Suprapubic skin (tissue), 4 donors: ENCODE data around the gene DAAM1. TPM values are rescaled to one million over a fixed set of nuclear protein-coding genes. Genes with fewer than 3 reads are reported as not detected.

Source experiments
- DNase-seq, 2 donors: peaks; one replicate each; pipeline ENCODE4 v3.0.0-alpha.2; 2019; ENCODE audit warnings: low spot score in 2 of 2
- H3K27ac ChIP-seq: fragments of 200-600 bp; sonication (generic); one replicate; pipeline ENCODE4 v1.5.1; 2019
- H3K27me3 ChIP-seq: fragments of 200-600 bp; sonication (generic); one replicate; pipeline ENCODE4 v1.5.1; 2019
- H3K36me3 ChIP-seq: fragments of 200-600 bp; sonication (generic); one replicate; pipeline ENCODE4 v1.5.1; 2019
- H3K4me1 ChIP-seq: fragments of 200-600 bp; sonication (generic); one replicate; pipeline ENCODE4 v1.5.1; 2019
- H3K4me3 ChIP-seq: fragments of 200-600 bp; sonication (generic); one replicate; pipeline ENCODE4 v1.5.1; 2019; ENCODE audit warnings: mild to moderate bottlenecking
- H3K9me3 ChIP-seq: fragments of 200-600 bp; sonication (generic); one replicate; pipeline ENCODE4 v1.5.1; 2019
- EP300 ChIP-seq: sonication (generic); formaldehyde crosslinking; IDR thresholded peaks from one replicate; pipeline ENCODE4 v1.6.1; 2017; ENCODE audit warnings: antibody characterized with exemption
- POLR2A ChIP-seq, 2 donors: fragments of 450-650 bp; IDR thresholded peaks; one replicate each; pipeline ENCODE4 v1.6.1; 2017; ENCODE audit warnings: antibody characterized with exemption in 2 of 2, mild to moderate bottlenecking in 2 of 2, moderate library complexity in 2 of 2
- POLR2AphosphoS5 ChIP-seq, 3 donors: sonication (generic); formaldehyde crosslinking; IDR thresholded peaks; one replicate each; pipeline ENCODE4 v1.6.1; 2017; ENCODE audit warnings: antibody characterized with exemption in 3 of 3
- WGBS: methylation state at CpG from one replicate; pipeline ENCODE4 v1.1.5; 2018; 5-methylcytosine and 5-hydroxymethylcytosine counted together
- total RNA-seq, 4 donors: library from RNA; depleted of rRNA; stranded (reverse); fragments of >200 nt; gene quantifications; one replicate each; pipeline ENCODE4 v1.1.0, GENCODE V29; 2016
- TF ChIP-seq, protein P1 (sequence below), 2 donors: fragments of 200-600 bp in 1 of 2; fragments of 450-650 bp in 1 of 2; sonication (generic) in 1 of 2; IDR thresholded peaks; one replicate each; pipeline ENCODE4 v1.5.1; 2016 to 2019; ENCODE audit warnings: antibody characterized with exemption in 2 of 2, mild to moderate bottlenecking in 1 of 2, moderate library complexity in 1 of 2

Gene DAAM1
- total RNA-seq, 4 donors from 2014 or later, result 103 to 196 (median 171) TPM

DNA sequence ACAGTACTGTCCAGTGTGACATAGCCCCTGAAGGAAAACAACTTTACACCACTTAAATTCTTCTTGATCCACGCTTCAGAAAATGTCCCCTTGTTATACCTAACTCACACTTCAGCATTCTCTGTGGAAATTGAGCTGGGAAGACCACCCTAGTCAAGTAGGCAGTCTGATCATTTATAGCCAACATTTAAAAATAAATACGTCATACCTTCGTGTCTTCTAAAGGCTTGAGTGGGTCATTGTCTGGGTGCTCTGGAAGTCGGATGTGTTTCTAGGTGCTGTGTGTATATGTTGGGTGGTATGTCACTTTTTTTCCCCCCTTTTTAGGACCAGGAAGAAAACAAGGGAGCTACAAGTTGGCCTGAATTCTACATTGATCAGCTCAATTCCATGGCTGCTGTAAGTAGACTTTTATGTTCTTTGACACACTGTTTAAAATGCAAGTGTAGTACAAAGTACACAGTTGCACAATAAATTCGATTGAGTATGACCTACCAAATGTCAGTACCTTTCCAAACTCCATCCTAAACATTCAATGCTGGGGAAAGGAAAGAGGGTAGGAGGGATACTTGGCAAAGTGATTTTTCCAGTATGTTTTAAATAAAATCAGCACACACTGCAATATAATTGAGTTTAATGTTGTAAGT lies 126.6 kb downstream of the DAAM1 start:
- H3K9me3 ChIP-seq, result no peaks in the 10 kb centered on the region
- H3K27me3 ChIP-seq, result no peaks in the 10 kb centered on the region
- WGBS, result 92% methylated on average over 5 of the region's 5 CpGs
- no peak overlapping the region for H3K27ac ChIP-seq
- DNase-seq, result no peak
- no peaks in the 10 kb centered on the region for H3K36me3 ChIP-seq
- H3K4me3 ChIP-seq, result no peak overlapping the region
- H3K4me1 ChIP-seq, result peaks cover 25% of the 10 kb centered on the region
- TF ChIP-seq POLR2AphosphoS5 (IDR thresholded peaks at IDR 0.05) (no peak), EP300 (no peak), POLR2A (IDR thresholded peaks at IDR 0.05) (no peak)
- TF ChIP-seq, protein P1, sequence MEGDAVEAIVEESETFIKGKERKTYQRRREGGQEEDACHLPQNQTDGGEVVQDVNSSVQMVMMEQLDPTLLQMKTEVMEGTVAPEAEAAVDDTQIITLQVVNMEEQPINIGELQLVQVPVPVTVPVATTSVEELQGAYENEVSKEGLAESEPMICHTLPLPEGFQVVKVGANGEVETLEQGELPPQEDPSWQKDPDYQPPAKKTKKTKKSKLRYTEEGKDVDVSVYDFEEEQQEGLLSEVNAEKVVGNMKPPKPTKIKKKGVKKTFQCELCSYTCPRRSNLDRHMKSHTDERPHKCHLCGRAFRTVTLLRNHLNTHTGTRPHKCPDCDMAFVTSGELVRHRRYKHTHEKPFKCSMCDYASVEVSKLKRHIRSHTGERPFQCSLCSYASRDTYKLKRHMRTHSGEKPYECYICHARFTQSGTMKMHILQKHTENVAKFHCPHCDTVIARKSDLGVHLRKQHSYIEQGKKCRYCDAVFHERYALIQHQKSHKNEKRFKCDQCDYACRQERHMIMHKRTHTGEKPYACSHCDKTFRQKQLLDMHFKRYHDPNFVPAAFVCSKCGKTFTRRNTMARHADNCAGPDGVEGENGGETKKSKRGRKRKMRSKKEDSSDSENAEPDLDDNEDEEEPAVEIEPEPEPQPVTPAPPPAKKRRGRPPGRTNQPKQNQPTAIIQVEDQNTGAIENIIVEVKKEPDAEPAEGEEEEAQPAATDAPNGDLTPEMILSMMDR (IDR thresholded peaks at IDR 0.05), result no peak

GRCh38 chr14:59316151-59316830 lies 127.8 kb downstream of the DAAM1 start:
- whole genome bisulfite sequencing, result 60% methylated on average over 1 of the region's 1 CpG
- DNase-seq, result no peak
- H3K4me1 ChIP-seq, result peaks cover 35% of the 10 kb centered on the region

DNA sequence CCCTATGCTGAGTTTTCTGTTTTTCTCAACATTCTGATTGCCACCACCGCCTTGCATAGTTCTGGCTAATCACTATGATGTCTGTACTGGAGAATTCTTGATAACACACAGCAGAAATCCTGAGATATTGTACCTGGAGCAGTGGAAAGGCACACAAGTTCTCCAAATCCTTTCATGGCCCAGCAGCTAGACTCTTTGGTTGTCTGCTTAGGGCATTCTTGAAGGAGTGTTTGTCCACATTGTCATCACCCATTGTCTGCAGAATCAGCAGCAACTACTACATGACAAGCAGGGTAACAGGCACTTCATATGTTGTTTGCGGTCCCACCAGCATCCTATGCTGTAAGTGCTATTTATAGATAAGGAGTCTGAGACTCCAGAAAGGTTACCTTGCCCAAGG lies 128.9 kb downstream of the DAAM1 start:
- Histone ChIP-seq H3K4me1 (peaks cover 42% of the 10 kb centered on the region), H3K9me3 (no peaks in the 10 kb centered on the region), H3K27ac (no peak overlapping the region), H3K27me3 (no peaks in the 10 kb centered on the region), H3K36me3 (no peaks in the 10 kb centered on the region), H3K4me3 (no peak overlapping the region)
- TF ChIP-seq POLR2A (IDR thresholded peaks at IDR 0.05), result no peak
- no peak for TF ChIP-seq EP300
- TF ChIP-seq, protein P1 (IDR thresholded peaks at IDR 0.05), result no peak
- TF ChIP-seq POLR2AphosphoS5 (IDR thresholded peaks at IDR 0.05), result no peak
- DNase-seq, result no peak
- WGBS, result 98% methylated on average over 2 of the region's 2 CpGs

More at GRCh38 chr14:59316151-59316830, 127.8 kb downstream of the DAAM1 start:
- H3K36me3 ChIP-seq, result no peaks in the 10 kb centered on the region
- no peaks in the 10 kb centered on the region for H3K27me3 ChIP-seq
- H3K4me3 ChIP-seq, result no peak overlapping the region
- TF ChIP-seq POLR2A (IDR thresholded peaks at IDR 0.05), result no peak
- TF ChIP-seq, protein P1 (IDR thresholded peaks at IDR 0.05), result no peak
- no peak for TF ChIP-seq EP300
- H3K9me3 ChIP-seq, result no peaks in the 10 kb centered on the region
- no peak overlapping the region for H3K27ac ChIP-seq

DNA sequence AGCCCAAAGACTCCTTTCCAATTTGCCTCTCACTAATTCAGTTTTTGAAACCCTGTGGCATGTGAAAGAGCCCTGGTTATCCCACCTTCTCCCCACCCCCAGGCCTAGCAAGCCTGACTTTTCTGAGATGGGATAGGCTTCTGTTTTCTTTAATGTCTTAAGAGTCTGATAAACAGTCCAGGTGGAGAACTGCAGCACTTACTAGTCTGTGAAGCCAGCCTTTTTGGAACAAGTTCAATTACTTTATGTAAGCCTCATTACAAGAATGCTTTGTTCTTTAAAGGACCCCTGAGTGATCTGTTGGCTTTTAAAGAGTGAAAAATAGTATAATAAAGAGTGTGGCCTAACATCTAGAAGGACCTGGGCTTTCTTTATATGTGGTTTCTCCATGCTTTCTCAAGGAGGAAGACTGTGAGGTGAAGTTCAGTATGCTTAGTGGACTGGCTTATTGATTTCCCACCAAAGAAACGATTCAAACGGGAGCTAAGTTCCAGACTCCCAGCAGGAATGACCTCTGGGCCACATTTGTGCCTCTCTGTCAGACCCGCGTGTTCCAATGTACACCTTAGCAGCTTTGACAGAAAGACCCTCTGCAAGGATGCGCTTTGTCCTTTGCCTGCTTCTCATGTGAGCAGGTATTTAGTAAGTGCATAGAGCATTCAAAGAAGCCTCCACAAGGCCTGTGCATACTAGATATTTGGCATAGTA lies 129.5 kb downstream of the DAAM1 start:
- no peak overlapping the region for H3K4me3 ChIP-seq
- H3K4me1 ChIP-seq, result peaks cover 37% of the 10 kb centered on the region
- no peaks in the 10 kb centered on the region for H3K27me3 ChIP-seq
- H3K9me3 ChIP-seq, result no peaks in the 10 kb centered on the region
- TF ChIP-seq POLR2AphosphoS5 (IDR thresholded peaks at IDR 0.05), result no peak
- no peak for TF ChIP-seq POLR2A (IDR thresholded peaks at IDR 0.05)
- TF ChIP-seq, protein P1 (IDR thresholded peaks at IDR 0.05), result no peak
- TF ChIP-seq EP300, result no peak
- peaks cover 2% of the 10 kb centered on the region for H3K36me3 ChIP-seq
- 95% methylated on average over 5 of the region's 5 CpGs for WGBS
- no peak overlapping the region for H3K27ac ChIP-seq
- no peak for DNase-seq

DNA sequence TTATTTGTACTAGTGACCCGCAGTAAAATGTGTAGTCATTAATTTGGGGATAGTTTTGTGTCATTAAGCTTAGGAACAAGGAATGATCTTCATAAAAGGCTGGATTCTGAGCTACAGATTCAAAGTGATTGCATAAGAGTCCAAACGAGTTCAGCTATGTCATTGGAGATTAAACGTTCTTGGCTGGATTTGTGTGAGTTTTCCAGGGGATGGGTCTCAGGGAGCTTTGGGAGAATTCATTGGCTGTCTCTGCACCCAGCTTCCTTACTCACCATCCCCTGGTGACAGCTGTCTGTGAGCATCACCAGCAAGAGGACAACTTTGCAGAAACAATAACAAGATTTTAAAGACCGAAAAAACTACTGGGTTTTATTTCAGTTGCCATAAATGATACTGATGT lies 130.4 kb downstream of the DAAM1 start:
- Histone ChIP-seq H3K9me3 (no peaks in the 10 kb centered on the region), H3K27ac (no peak overlapping the region), H3K4me1 (peaks cover 28% of the 10 kb centered on the region), H3K4me3 (no peak overlapping the region), H3K36me3 (peaks cover 4% of the 10 kb centered on the region), H3K27me3 (no peaks in the 10 kb centered on the region)
- WGBS, result 52% methylated on average over 4 of the region's 4 CpGs
- TF ChIP-seq POLR2A (IDR thresholded peaks at IDR 0.05) (no peak), EP300 (no peak), POLR2AphosphoS5 (IDR thresholded peaks at IDR 0.05) (no peak)
- TF ChIP-seq, protein P1 (IDR thresholded peaks at IDR 0.05), result no peak
- no peak for DNase-seq
